OCI-LY7 (cell line): ENCODE results near the gene UBE2U.

ENCODE experiments used
- EZH2phosphoT487 ChIP-seq: fragments of 200-600 bp; sonication (generic); IDR thresholded peaks from 2 replicates; pipeline ENCODE4 v1.6.1; 2018; ENCODE audit warnings: low read depth, borderline replicate concordance, mild to moderate bottlenecking, mixed run types, antibody characterized with exemption, low read length, moderate library complexity, mixed read lengths
- TF ChIP-seq, protein P1 (sequence below): fragments of 200-600 bp; sonication (generic); conservative IDR thresholded peaks from 2 replicates; pipeline ENCODE4 v1.5.1; 2014; ENCODE audit warnings: mild to moderate bottlenecking, antibody characterized with exemption, low read length, moderate library complexity, mixed read lengths

DNA sequence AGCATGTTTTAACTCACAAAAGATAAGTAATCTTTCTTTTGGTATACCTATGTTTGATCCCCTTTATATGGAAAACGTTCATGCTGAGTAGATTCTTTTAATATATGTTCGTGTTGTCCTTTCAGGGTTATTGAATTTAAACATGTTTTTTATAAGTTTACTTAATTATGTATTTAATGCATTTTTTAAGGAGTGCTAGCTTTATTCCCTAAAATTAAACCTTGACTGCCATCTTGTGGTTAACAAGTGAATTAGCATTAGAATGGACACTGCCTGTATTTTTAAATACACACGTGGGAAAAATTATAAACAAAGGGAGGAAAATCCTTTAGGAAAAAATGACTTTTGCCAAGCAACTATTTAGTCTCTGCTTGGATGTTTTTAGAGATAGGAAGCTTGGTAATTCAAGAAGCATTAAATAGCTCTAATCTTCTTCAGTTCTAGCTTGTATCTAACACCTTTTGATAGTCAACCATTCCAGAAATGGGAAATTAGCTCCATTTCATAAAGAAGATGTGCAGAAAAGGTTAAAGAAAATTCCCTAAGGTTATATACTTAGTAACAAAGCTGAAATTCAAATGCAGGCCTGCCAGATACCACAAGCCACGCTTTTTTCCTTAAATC lies 43.0 kb downstream of the UBE2U start:
- TF ChIP-seq, protein P1, sequence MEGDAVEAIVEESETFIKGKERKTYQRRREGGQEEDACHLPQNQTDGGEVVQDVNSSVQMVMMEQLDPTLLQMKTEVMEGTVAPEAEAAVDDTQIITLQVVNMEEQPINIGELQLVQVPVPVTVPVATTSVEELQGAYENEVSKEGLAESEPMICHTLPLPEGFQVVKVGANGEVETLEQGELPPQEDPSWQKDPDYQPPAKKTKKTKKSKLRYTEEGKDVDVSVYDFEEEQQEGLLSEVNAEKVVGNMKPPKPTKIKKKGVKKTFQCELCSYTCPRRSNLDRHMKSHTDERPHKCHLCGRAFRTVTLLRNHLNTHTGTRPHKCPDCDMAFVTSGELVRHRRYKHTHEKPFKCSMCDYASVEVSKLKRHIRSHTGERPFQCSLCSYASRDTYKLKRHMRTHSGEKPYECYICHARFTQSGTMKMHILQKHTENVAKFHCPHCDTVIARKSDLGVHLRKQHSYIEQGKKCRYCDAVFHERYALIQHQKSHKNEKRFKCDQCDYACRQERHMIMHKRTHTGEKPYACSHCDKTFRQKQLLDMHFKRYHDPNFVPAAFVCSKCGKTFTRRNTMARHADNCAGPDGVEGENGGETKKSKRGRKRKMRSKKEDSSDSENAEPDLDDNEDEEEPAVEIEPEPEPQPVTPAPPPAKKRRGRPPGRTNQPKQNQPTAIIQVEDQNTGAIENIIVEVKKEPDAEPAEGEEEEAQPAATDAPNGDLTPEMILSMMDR = peak; percentile 95
- no peak for TF ChIP-seq EZH2phosphoT487
